ENCODE results near the gene MC3R.

The MC3R gene

GRCh38 chr20:56247954-56248782, at the start of gene MC3R:
Gene MC3R, plus strand, starts transcription at chr20:56248732. Its CDS starts 112 bp downstream, at chr20:56248844.
- Histone ChIP-seq H3K27ac (no peak within 1 kb of the TSS), H3K4me1 (no peaks in the 10 kb centered on the region), H3K9me3 (no peaks in the 10 kb centered on the region), H3K9ac (no peak within 1 kb of the TSS), H3K36me3 (no peaks in the 10 kb centered on the region), H3K27me3 (no peaks in the 10 kb centered on the region), H4K20me1 (no peaks in the 10 kb centered on the region), H3K4me3 (no peak within 1 kb of the TSS), H3K4me2 (no peak within 1 kb of the TSS)
- no peak for TF ChIP-seq Cebpa-rat (IDR thresholded peaks at IDR 0.05)

- H3K9me3 ChIP-seq, result peaks cover 27% of the 10 kb centered on the region
- no peak overlapping the region for H3K27ac ChIP-seq
Observed at GRCh38 chr20:56200456-56200855, 48.1 kb upstream of the MC3R start.

GRCh38 chr20:56202493-56203077, 45.9 kb upstream of the MC3R start:
- Histone ChIP-seq H3K36me3 (no peaks in the 10 kb centered on the region), H3K4me2 (no peak overlapping the region), H3K4me1 (peaks cover 8% of the 10 kb centered on the region), H3K4me3 (no peak overlapping the region), H4K20me1 (no peaks in the 10 kb centered on the region), H3K27ac (no peak overlapping the region), H3K27me3 (no peaks in the 10 kb centered on the region), H3K9me3 (peaks cover 27% of the 10 kb centered on the region), H3K9ac (no peak overlapping the region)
- TF ChIP-seq Cebpa-rat (IDR thresholded peaks at IDR 0.05), result no peak

More at GRCh38 chr20:56200456-56200855, 48.1 kb upstream of the MC3R start:
- no peak for TF ChIP-seq Cebpa-rat (IDR thresholded peaks at IDR 0.05)
- no peaks in the 10 kb centered on the region for H3K27me3 ChIP-seq
- H3K4me3 ChIP-seq, result no peak overlapping the region
- H3K9ac ChIP-seq, result no peak overlapping the region
- H3K4me2 ChIP-seq, result no peak overlapping the region
- no peaks in the 10 kb centered on the region for H3K36me3 ChIP-seq
- H4K20me1 ChIP-seq, result no peaks in the 10 kb centered on the region
- peaks cover 8% of the 10 kb centered on the region for H3K4me1 ChIP-seq

DNA sequence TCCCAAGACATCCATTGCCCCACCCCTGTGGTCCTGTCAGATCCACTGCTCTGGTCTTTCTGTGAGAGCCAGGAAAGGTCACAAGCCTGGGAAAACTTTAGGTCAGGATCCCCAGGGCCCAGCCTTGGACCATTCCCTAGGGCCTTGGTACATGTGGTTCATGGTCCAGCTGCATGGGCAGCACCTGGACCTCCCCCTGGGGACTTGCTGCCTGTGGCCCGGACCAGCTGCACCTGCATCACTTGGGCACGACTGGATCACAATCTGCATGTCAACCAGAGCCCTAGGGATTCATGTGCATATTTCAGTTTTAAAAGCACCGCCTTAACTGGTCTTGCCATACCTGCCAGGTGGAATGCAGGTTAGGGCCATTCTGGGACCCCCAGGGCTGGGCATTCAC, 44.3 kb upstream of the MC3R start:
- Histone ChIP-seq H3K9me3 (peaks cover 20% of the 10 kb centered on the region), H3K4me2 (peak overlapping the region; percentile 37), H3K27ac (no peak overlapping the region), H3K27me3 (no peaks in the 10 kb centered on the region), H3K36me3 (no peaks in the 10 kb centered on the region), H3K4me3 (no peak overlapping the region), H3K9ac (no peak overlapping the region), H3K4me1 (peaks cover 8% of the 10 kb centered on the region), H4K20me1 (no peaks in the 10 kb centered on the region)
- TF ChIP-seq Cebpa-rat (IDR thresholded peaks at IDR 0.05), result no peak

- Histone ChIP-seq H3K9ac (no peak overlapping the region), H3K4me2 (no peak overlapping the region), H3K27ac (no peak overlapping the region), H3K4me3 (no peak overlapping the region), H3K9me3 (peaks cover 9% of the 10 kb centered on the region), H3K27me3 (no peaks in the 10 kb centered on the region), H3K4me1 (peaks cover 8% of the 10 kb centered on the region), H4K20me1 (no peaks in the 10 kb centered on the region), H3K36me3 (no peaks in the 10 kb centered on the region)
- TF ChIP-seq Cebpa-rat (IDR thresholded peaks at IDR 0.05), result no peak
Observed at GRCh38 chr20:56205346-56205745, 43.2 kb upstream of the MC3R start.

GRCh38 chr20:56207656-56208055, 40.9 kb upstream of the MC3R start:
- Histone ChIP-seq H3K27ac (no peak overlapping the region), H3K36me3 (no peaks in the 10 kb centered on the region), H4K20me1 (no peaks in the 10 kb centered on the region), H3K4me3 (no peak overlapping the region), H3K9me3 (no peaks in the 10 kb centered on the region), H3K9ac (no peak overlapping the region), H3K4me1 (peaks cover 8% of the 10 kb centered on the region), H3K27me3 (no peaks in the 10 kb centered on the region), H3K4me2 (no peak overlapping the region)
- no peak for TF ChIP-seq Cebpa-rat (IDR thresholded peaks at IDR 0.05)

DNA sequence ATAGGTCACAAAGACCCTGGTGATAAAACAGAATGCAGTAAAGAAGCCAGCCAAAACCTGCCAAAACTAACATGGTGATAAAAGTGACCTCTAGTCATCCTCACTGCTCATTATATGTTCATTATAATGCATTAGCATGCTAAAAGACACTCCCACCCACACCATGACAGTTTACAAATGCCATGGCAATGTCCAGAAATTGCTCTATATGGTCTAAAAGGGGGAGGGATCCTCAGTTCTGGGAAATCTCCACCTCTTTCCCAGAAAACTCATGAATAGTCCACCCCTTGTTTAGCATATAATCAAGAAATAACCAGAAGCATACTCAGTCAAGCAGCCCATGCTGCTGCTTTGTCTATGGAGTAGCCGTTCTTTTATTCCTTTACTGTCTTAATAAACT, 40.4 kb upstream of the MC3R start:
- Histone ChIP-seq H3K27ac (no peak overlapping the region), H3K27me3 (no peaks in the 10 kb centered on the region), H4K20me1 (no peaks in the 10 kb centered on the region), H3K4me2 (no peak overlapping the region), H3K4me3 (no peak overlapping the region), H3K4me1 (peaks cover 8% of the 10 kb centered on the region), H3K9ac (no peak overlapping the region), H3K36me3 (no peaks in the 10 kb centered on the region), H3K9me3 (no peaks in the 10 kb centered on the region)
- TF ChIP-seq Cebpa-rat (IDR thresholded peaks at IDR 0.05), result no peak

GRCh38 chr20:56211051-56211450, 37.5 kb upstream of the MC3R start:
- Histone ChIP-seq H4K20me1 (no peaks in the 10 kb centered on the region), H3K4me2 (no peak overlapping the region), H3K4me3 (no peak overlapping the region), H3K27me3 (no peaks in the 10 kb centered on the region), H3K9ac (no peak overlapping the region), H3K4me1 (no peaks in the 10 kb centered on the region), H3K27ac (no peak overlapping the region), H3K9me3 (no peaks in the 10 kb centered on the region), H3K36me3 (no peaks in the 10 kb centered on the region)
- TF ChIP-seq Cebpa-rat (IDR thresholded peaks at IDR 0.05), result no peak

DNA sequence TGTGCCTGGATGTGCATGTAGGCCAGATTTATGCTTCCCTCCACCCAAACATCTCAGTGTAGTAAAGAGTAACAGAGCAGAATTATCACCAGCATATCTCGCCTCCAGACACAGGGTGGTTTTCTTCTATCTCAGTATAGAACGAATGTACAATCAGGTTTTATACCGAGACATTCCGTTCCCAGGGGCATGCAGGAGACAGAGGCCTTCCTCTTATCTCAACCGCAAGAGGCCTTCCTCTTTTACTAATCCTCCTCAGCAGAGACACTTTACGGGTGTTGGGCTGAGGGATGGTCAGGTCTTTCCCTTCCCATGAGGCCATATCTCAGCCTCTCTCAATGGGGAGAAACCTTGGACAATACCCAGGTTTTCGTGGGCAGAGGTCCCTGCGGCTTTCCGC, 36.4 kb upstream of the MC3R start:
- no peaks in the 10 kb centered on the region for H3K9me3 ChIP-seq

DNA sequence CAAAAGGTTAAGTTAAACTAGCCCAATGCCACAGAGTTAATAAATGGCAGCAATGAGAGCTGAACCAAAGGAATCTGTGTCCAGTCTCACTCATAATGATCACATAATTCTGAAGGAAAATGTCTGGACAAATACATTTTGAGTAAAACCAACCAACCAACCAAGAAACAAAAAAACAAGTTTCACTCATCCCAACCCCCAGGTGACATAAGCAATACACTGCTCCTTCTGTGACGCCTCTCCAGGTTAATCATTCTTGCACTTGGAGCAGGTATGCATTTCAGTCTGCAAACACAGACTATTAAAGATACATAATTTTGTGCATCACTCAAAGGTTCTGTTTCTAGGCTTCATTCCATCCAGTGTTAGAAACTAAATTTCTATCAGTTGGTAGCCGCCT, 35.2 kb upstream of the MC3R start:
- no peak overlapping the region for H3K4me2 ChIP-seq
- no peaks in the 10 kb centered on the region for H3K27me3 ChIP-seq
- H3K4me1 ChIP-seq, result no peaks in the 10 kb centered on the region
- no peaks in the 10 kb centered on the region for H3K36me3 ChIP-seq
- no peaks in the 10 kb centered on the region for H3K9me3 ChIP-seq
- no peak overlapping the region for H3K9ac ChIP-seq
- no peaks in the 10 kb centered on the region for H4K20me1 ChIP-seq
- H3K27ac ChIP-seq, result no peak overlapping the region
- no peak overlapping the region for H3K4me3 ChIP-seq
- TF ChIP-seq Cebpa-rat (IDR thresholded peaks at IDR 0.05), result no peak

More for the DNA sequence above, 36.4 kb upstream of the MC3R start:
- Histone ChIP-seq H3K4me2 (no peak overlapping the region), H4K20me1 (no peaks in the 10 kb centered on the region), H3K27me3 (no peaks in the 10 kb centered on the region), H3K4me1 (no peaks in the 10 kb centered on the region), H3K27ac (no peak overlapping the region), H3K4me3 (no peak overlapping the region), H3K9ac (no peak overlapping the region), H3K36me3 (no peaks in the 10 kb centered on the region)
- TF ChIP-seq Cebpa-rat (IDR thresholded peaks at IDR 0.05), result no peak

Measured in BLaER1 (cell line).